Endothelial cell of umbilical vein (primary cell): ENCODE data around the gene WNK4. TPM values are rescaled to one million over a fixed set of nuclear protein-coding genes. Genes with fewer than 3 reads are reported as not detected.

Experiments
- BruUV-seq: library from RNA; stranded (reverse); fragments of 400-500 nt; replicated peaks from 2 replicates; lab custom pipeline; 2021; lab: Mats Ljungman, UMichigan
- CTCF ChIA-PET: fragments of 300-600, 350-600 bp; sonication (Branson Sonifier 250); formaldehyde crosslinking; loops from one replicate; lab custom pipeline; 2021; ENCODE audit warnings: antibody characterized with exemption, inconsistent platforms; lab: Charles Lee
- POLR2A ChIA-PET: fragments of 300-600, 350-600 bp; sonication (Branson Sonifier 250); formaldehyde crosslinking; loops from one replicate; lab custom pipeline; 2021; ENCODE audit warnings: antibody characterized with exemption, inconsistent platforms; lab: Charles Lee
- DNase-seq: peaks from one replicate; pipeline ENCODE4 v3.0.0-alpha.2; 2011; ENCODE audit warnings: low read depth, low spot score
- FAIRE-seq: peaks from 2 replicates; lab custom pipeline; 2011; peaks lifted over from hg19 to GRCh38; lab: Jason Lieb, UNC
- H2AFZ ChIP-seq: 2 replicates; pipeline ENCODE4 v1.6.0; 2012; ENCODE audit warnings: low read depth, low read length, control low read depth, inconsistent platforms
- H3K27ac ChIP-seq: 2 replicates; pipeline ENCODE4 v1.5.1; 2011; ENCODE audit warnings: low read depth, mild to moderate bottlenecking, control low read depth, low read length, moderate library complexity; ENCODE audit not compliant: insufficient read depth
- H3K27me3 ChIP-seq, 2 experiments: 2 replicates each; pipeline versions ENCODE4 v1.6.0 to v1.6.1; 2011; ENCODE audit warnings: low read length in 2 of 2, mixed read lengths in 1 of 2; ENCODE audit not compliant: control insufficient read depth in 2 of 2, insufficient read depth in 2 of 2
- H3K36me3 ChIP-seq, 2 experiments: 2 replicates in 1 of 2; 3 replicates in 1 of 2; pipeline ENCODE4 v1.5.1; 2011; ENCODE audit warnings: low read length in 2 of 2, mild to moderate bottlenecking in 1 of 2, moderate library complexity in 1 of 2; ENCODE audit not compliant: control insufficient read depth in 2 of 2, insufficient read depth in 2 of 2; ENCODE audit errors: extremely low read depth in 1 of 2
- H3K4me1 ChIP-seq: 3 replicates; pipeline ENCODE4 v1.5.1; 2011; ENCODE audit warnings: mild to moderate bottlenecking, low read length; ENCODE audit not compliant: control insufficient read depth, insufficient read depth; ENCODE audit errors: extremely low read depth
- H3K4me2 ChIP-seq: 2 replicates; pipeline ENCODE4 v1.6.1; 2011; ENCODE audit warnings: low read length, control low read depth, mixed read lengths; ENCODE audit not compliant: insufficient read depth
- H3K4me3 ChIP-seq, 3 experiments: fragments of 200-600 bp in 1 of 3; sonication (generic), shearing (Covaris generic) in 1 of 3; replicated peaks in 1 of 3; 2 replicates each; pipeline ENCODE4 v1.5.1; 2011 to 2016; ENCODE audit warnings: control low read depth in 3 of 3, low read length in 3 of 3, mild to moderate bottlenecking in 2 of 3, inconsistent platforms in 1 of 3, low read depth in 1 of 3, moderate library complexity in 1 of 3; ENCODE audit not compliant: insufficient read depth in 1 of 3
- H3K79me2 ChIP-seq: 2 replicates; pipeline ENCODE4 v1.6.0; 2012; ENCODE audit warnings: low read length, inconsistent platforms; ENCODE audit not compliant: control insufficient read depth, insufficient read depth
- H3K9ac ChIP-seq: replicated peaks from 2 replicates; pipeline ENCODE3; 2011; ENCODE audit warnings: low read length, control low read depth; ENCODE audit not compliant: insufficient read depth; ENCODE audit errors: extremely low read depth
- H3K9me1 ChIP-seq: replicated peaks from 3 replicates; pipeline ENCODE4 v1.6.0; 2011; ENCODE audit warnings: mild to moderate bottlenecking, low read length; ENCODE audit not compliant: control insufficient read depth, insufficient read depth; ENCODE audit errors: extremely low read depth
- H3K9me3 ChIP-seq: replicated peaks from 2 replicates; pipeline ENCODE4 v1.5.1; 2012; ENCODE audit warnings: low read length, inconsistent platforms; ENCODE audit not compliant: control insufficient read depth, insufficient read depth
- H4K20me1 ChIP-seq: replicated peaks from 2 replicates; pipeline ENCODE3; 2011; ENCODE audit warnings: mild to moderate bottlenecking, low read length; ENCODE audit not compliant: control insufficient read depth, insufficient read depth; ENCODE audit errors: extremely low read depth
- FOS ChIP-seq: IDR thresholded peaks from 2 replicates; pipeline ENCODE4 v1.6.1; 2011; ENCODE audit warnings: mild to moderate bottlenecking, low read length, moderate library complexity, borderline replicate concordance; ENCODE audit not compliant: insufficient read depth
- JUN ChIP-seq: IDR thresholded peaks from 2 replicates; pipeline ENCODE4 v1.6.1; 2011; ENCODE audit warnings: borderline replicate concordance, low read depth; ENCODE audit not compliant: insufficient read length, insufficient read depth
- MAX ChIP-seq: IDR thresholded peaks from 2 replicates; pipeline ENCODE4 v1.6.1; 2011; ENCODE audit not compliant: insufficient read depth, insufficient read length
- POLR2AphosphoS5 ChIP-seq: IDR thresholded peaks from 2 replicates; pipeline ENCODE4 v1.6.1; 2012; ENCODE audit warnings: low read depth, mild to moderate bottlenecking, control low read depth, low read length, moderate library complexity; ENCODE audit not compliant: insufficient read depth
- dilution Hi-C: fragments of 300-500 bp; cut with MboI; formaldehyde crosslinking; loops from one replicate; pipeline ENCODE4 v1.15.0; 2019; ENCODE audit warnings: low sequenced_read_pairs; ENCODE audit not compliant: extremely low pct_ligation_motif_present
- intact Hi-C: fragments of 100-400 bp; cut with micrococcal nuclease; formaldehyde crosslinking; loops from one replicate; pipeline ENCODE4 v1.10.0; 2022
- polyA plus RNA-seq, 4 experiments: library from polyadenylated mRNA; depleted of rRNA in 3 of 4; stranded (reverse) in 3 of 4; unstranded in 1 of 4; fragments of >200 nt; gene quantifications; 2 replicates each; pipeline versions ENCODE4 v1.2.1 to v1.2.3, GENCODE V29; 2011 to 2012; ENCODE audit warnings: missing spikeins in 1 of 4
- total RNA-seq: library from RNA; stranded (reverse); gene quantifications from 2 replicates; pipeline ENCODE4 v1.2.3, GENCODE V29; 2021
- TF ChIP-seq, protein P1 (sequence below), 2 donors: IDR thresholded peaks; 1 replicate in 1 of 2; 2 replicates in 1 of 2; pipeline ENCODE4 v1.5.1; 2011; ENCODE audit warnings: low read length in 2 of 2, mild to moderate bottlenecking in 2 of 2, moderate library complexity in 2 of 2, control low read depth in 1 of 2, inconsistent platforms in 1 of 2, low read depth in 1 of 2; ENCODE audit not compliant: insufficient read depth in 1 of 2; ENCODE audit errors: extremely low read depth in 1 of 2

Gene WNK4
- total and polyA plus RNA-seq, 2 donors (not counting 3 experiments of a cell fraction or from before 2014, with no cell fraction given), result 0.84 to 1.9 TPM

DNA sequence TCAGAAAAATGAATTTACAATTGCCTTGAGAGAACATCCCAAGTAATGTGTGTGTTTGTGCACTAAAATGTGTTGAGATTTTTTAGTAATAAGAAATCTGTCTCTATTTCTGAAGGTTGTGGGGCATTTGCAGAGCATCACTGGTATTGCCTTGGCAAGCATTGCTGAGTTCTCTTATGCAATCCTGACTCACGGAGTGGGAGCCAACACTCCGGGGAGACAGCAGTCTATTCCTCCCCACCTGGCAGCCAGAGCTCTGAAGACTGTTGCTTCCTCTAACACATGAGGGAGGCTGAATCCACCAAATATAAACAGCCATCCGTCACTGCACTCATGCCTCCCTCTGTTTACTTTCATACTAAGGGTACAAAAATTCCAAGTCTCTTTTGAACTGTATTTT lies 28.8 kb downstream of the WNK4 start:
- Histone ChIP-seq H3K27ac (no peak overlapping the region), H3K4me3 (no peak overlapping the region), H3K9me3 (no peaks in the 10 kb centered on the region), H2AFZ (no peak overlapping the region), H4K20me1 (no peaks in the 10 kb centered on the region), H3K4me1 (peaks cover 3% of the 10 kb centered on the region), H3K27me3 (no peaks in the 10 kb centered on the region), H3K9me1 (no peaks in the 10 kb centered on the region), H3K36me3 (peaks cover 13 to 16% of the 10 kb centered on the region in 2 experiments), H3K79me2 (no peaks in the 10 kb centered on the region), H3K4me2 (no peak overlapping the region), H3K9ac (no peak overlapping the region)
- dilution Hi-C loops, result no loop called here
- POLR2A ChIA-PET, result no interaction called here
- BruUV-seq, result no TSS peak
- no peak for TF ChIP-seq MAX
- TF ChIP-seq, protein P1, sequence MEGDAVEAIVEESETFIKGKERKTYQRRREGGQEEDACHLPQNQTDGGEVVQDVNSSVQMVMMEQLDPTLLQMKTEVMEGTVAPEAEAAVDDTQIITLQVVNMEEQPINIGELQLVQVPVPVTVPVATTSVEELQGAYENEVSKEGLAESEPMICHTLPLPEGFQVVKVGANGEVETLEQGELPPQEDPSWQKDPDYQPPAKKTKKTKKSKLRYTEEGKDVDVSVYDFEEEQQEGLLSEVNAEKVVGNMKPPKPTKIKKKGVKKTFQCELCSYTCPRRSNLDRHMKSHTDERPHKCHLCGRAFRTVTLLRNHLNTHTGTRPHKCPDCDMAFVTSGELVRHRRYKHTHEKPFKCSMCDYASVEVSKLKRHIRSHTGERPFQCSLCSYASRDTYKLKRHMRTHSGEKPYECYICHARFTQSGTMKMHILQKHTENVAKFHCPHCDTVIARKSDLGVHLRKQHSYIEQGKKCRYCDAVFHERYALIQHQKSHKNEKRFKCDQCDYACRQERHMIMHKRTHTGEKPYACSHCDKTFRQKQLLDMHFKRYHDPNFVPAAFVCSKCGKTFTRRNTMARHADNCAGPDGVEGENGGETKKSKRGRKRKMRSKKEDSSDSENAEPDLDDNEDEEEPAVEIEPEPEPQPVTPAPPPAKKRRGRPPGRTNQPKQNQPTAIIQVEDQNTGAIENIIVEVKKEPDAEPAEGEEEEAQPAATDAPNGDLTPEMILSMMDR (IDR thresholded peaks at IDR 0.05; ENCODE audit: extremely low read depth in 1 of 2, insufficient read depth in 1 of 2, low read depth in 1 of 2, low read length in 2 of 2), result no peak
- intact Hi-C loops, result no loop called here
- FAIRE-seq (no peak), DNase-seq (no peak)
- CTCF ChIA-PET, result interaction anchor here (1.0 to 1.3 kb wide), 3 partner anchors 9 to 46 kb away, joined by 3 to 5 read pairs (median 4); partner anchors contain the start of gene BECN1

DNA sequence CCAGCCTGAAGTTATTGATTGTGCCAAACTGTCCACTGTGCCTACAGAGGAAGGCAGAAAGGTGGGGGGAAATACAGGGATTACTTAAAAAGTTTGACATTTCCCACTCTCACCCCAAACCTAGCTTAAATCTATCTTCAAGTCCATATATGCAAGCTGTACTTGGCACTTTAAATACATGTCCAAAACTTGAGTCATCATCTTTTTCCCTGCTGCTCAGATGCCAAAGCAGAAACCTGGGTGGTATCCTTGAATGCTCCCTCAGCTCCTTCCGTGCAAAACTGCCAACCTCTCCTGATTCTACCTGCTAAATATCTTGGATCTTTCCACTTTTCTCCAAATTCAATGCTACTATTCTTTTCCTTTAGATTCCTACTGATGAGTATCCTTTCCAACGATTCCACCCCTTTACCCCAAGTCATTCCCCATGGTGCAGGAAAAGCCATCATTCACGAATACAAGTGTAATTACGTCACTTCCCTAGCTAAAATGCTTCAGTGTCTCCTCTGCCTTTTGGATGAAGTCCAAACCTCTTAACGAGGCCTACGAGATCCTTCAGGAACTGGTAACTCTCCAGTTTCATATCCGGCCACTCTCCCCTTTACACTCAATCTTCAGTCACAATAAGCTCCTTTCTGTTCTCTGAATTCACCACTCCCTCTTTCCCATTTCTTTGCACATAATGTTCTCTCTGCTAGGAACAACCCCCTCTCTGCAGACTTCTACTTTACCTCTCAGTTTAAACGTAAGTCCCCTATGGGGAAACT lies 34.4 kb downstream of the WNK4 start:
- DNase-seq, result peak; percentile 63
- BruUV-seq, result no TSS peak
- peak; percentile 67 for TF ChIP-seq JUN
- TF ChIP-seq, protein P1 (IDR thresholded peaks at IDR 0.05; ENCODE audit: extremely low read depth in 1 of 2, insufficient read depth in 1 of 2, low read depth in 1 of 2, low read length in 2 of 2), result no peak
- peak; percentile 40 for TF ChIP-seq POLR2AphosphoS5
- peak; percentile 16 for TF ChIP-seq FOS
- Histone ChIP-seq H3K36me3 (peaks cover 24 to 28% of the 10 kb centered on the region in 2 experiments), H3K79me2 (no peaks in the 10 kb centered on the region), H3K27me3 (no peaks in the 10 kb centered on the region), H2AFZ (no peak overlapping the region), H3K4me3 (no peak overlapping the region), H3K4me2 (peak overlapping the region; percentile 20), H4K20me1 (no peaks in the 10 kb centered on the region), H3K4me1 (peaks cover 20% of the 10 kb centered on the region), H3K27ac (peak overlapping the region; percentile 41), H3K9me1 (no peaks in the 10 kb centered on the region), H3K9me3 (no peaks in the 10 kb centered on the region), H3K9ac (peak overlapping the region; percentile 10)
- FAIRE-seq, result peak; percentile 82
- intact Hi-C loops (no loop called here), dilution Hi-C loops (loop anchor here (10.0 kb wide), 1 partner anchor 210 kb away; the partner anchor contains the start of genes RETREG3 and TUBG1)
- ChIA-PET POLR2A (interaction anchor here (2.4 kb wide), 1 partner anchor 10 kb away, joined by 10 read pairs; the partner anchor contains the start of gene BECN1), CTCF (interaction anchor here (0.8 to 2.8 kb wide), 12 partner anchors 8 to 237 kb away, joined by 3 to 43 read pairs (median 6); partner anchors contain the start of genes BECN1, PSMC3IP, RPL27 and VPS25)
